ENCODE results near the gene PYGM. TPM values are rescaled to one million over a fixed set of nuclear protein-coding genes. Genes with fewer than 3 reads are reported as not detected.

Gene PYGM
- total and polyA plus RNA-seq, 2 experiments from 2014 or later = 244 to 246 TPM

- H3K4me1 ChIP-seq (ENCODE audit: low read depth) = peaks cover 3% of the 10 kb centered on the region
- H3K4me3 ChIP-seq = no peak overlapping the region
- no peak for TF ChIP-seq CTCF (IDR thresholded peaks at IDR 0.05; ENCODE audit: low read depth, low read length)
- peaks cover 55% of the 10 kb centered on the region for H3K27me3 ChIP-seq
- no peak overlapping the region for H3K27ac ChIP-seq
- no peaks in the 10 kb centered on the region for H3K9me3 ChIP-seq (ENCODE audit: low read depth)
- no peak for DNase-seq (ENCODE audit: low read depth in 1 of 2, low spot score in 1 of 2)
- no peaks in the 10 kb centered on the region for H3K36me3 ChIP-seq
Measured at GRCh38 chr11:64722141-64723065, 37.4 kb downstream of the PYGM start.

- Histone ChIP-seq H3K27me3 (peaks cover 66% of the 10 kb centered on the region), H3K4me1 (ENCODE audit: low read depth) (peaks cover 3% of the 10 kb centered on the region), H3K9me3 (ENCODE audit: low read depth) (no peaks in the 10 kb centered on the region), H3K4me3 (no peak overlapping the region), H3K36me3 (no peaks in the 10 kb centered on the region), H3K27ac (no peak overlapping the region)
- no peak for DNase-seq (ENCODE audit: low read depth in 1 of 2, low spot score in 1 of 2)
- TF ChIP-seq CTCF (IDR thresholded peaks at IDR 0.05; ENCODE audit: low read depth, low read length) = no peak
Measured at GRCh38 chr11:64721359-64721699, 38.4 kb downstream of the PYGM start.

- Histone ChIP-seq H3K4me1 (ENCODE audit: low read depth) (peaks cover 3% of the 10 kb centered on the region), H3K27ac (no peak overlapping the region), H3K4me3 (no peak overlapping the region), H3K9me3 (ENCODE audit: low read depth) (no peaks in the 10 kb centered on the region), H3K27me3 (peaks cover 71% of the 10 kb centered on the region), H3K36me3 (no peaks in the 10 kb centered on the region)
- DNase-seq (ENCODE audit: low read depth in 1 of 2, low spot score in 1 of 2) = no peak
- no peak for TF ChIP-seq CTCF (IDR thresholded peaks at IDR 0.05; ENCODE audit: low read depth, low read length)
Measured at GRCh38 chr11:64720640-64721358, 39.0 kb downstream of the PYGM start.

GRCh38 chr11:64720167-64720566, 39.6 kb downstream of the PYGM start:
- no peak for DNase-seq (ENCODE audit: low read depth in 1 of 2, low spot score in 1 of 2)
- Histone ChIP-seq H3K4me3 (no peak overlapping the region), H3K9me3 (ENCODE audit: low read depth) (no peaks in the 10 kb centered on the region), H3K27me3 (peaks cover 77% of the 10 kb centered on the region), H3K36me3 (no peaks in the 10 kb centered on the region), H3K27ac (no peak overlapping the region), H3K4me1 (ENCODE audit: low read depth) (no peaks in the 10 kb centered on the region)
- no peak for TF ChIP-seq CTCF (IDR thresholded peaks at IDR 0.05; ENCODE audit: low read depth, low read length)

GRCh38 chr11:64719406-64719805, 40.4 kb downstream of the PYGM start:
- no peaks in the 10 kb centered on the region for H3K36me3 ChIP-seq
- H3K27ac ChIP-seq = no peak overlapping the region
- no peak for DNase-seq (ENCODE audit: low read depth in 1 of 2, low spot score in 1 of 2)
- TF ChIP-seq CTCF (IDR thresholded peaks at IDR 0.05; ENCODE audit: low read depth, low read length) = no peak
- H3K27me3 ChIP-seq = peaks cover 85% of the 10 kb centered on the region
- H3K9me3 ChIP-seq (ENCODE audit: low read depth) = no peaks in the 10 kb centered on the region
- H3K4me1 ChIP-seq (ENCODE audit: low read depth) = no peaks in the 10 kb centered on the region
- H3K4me3 ChIP-seq = no peak overlapping the region

All from cardiac muscle cell (in vitro differentiated cells and primary cell).